Heart right ventricle (tissue), 16 donors: ENCODE data around the gene C1orf35. TPM values are rescaled to one million over a fixed set of nuclear protein-coding genes. Genes with fewer than 3 reads are reported as not detected.

Source experiments
- ATAC-seq, 8 donors: fragments of 200-7000 bp; cut with Tn5 transposase; one replicate each; pipeline ENCODE4 v1.9.1; 2020; ENCODE audit warnings: mild to moderate bottlenecking in 8 of 8, moderate library complexity in 8 of 8, moderate number of reproducible peaks in 1 of 8
- DNase-seq, 2 donors: peaks; one replicate each; pipeline ENCODE4 v3.0.0-alpha.2; 2020
- H3K27ac ChIP-seq, 10 donors: fragments of 200-600 bp; sonication (generic) in 2 of 10; one replicate each; pipeline versions ENCODE4 v1.5.0 to v1.8.0; 2020 to 2022; ENCODE audit warnings: mild to moderate bottlenecking in 3 of 10
- H3K27me3 ChIP-seq, 7 donors: fragments of 200-600 bp; one replicate each; pipeline ENCODE4 v1.8.0; 2021 to 2022; ENCODE audit warnings: mild to moderate bottlenecking in 2 of 7
- H3K36me3 ChIP-seq, 9 donors: fragments of 200-600 bp; sonication (generic) in 1 of 9; one replicate each; pipeline versions ENCODE4 v1.5.0 to v1.8.0; 2020 to 2022; ENCODE audit warnings: mild to moderate bottlenecking in 2 of 9
- H3K4me1 ChIP-seq, 9 donors: fragments of 200-600 bp; sonication (generic) in 1 of 9; one replicate each; pipeline versions ENCODE4 v1.5.0 to v1.8.0; 2020 to 2022; ENCODE audit warnings: mild to moderate bottlenecking in 4 of 9
- H3K4me3 ChIP-seq, 10 donors: fragments of 200-600 bp; sonication (generic) in 2 of 10; one replicate each; pipeline versions ENCODE4 v1.5.0 to v1.8.0; 2020 to 2022; ENCODE audit warnings: mild to moderate bottlenecking in 7 of 10, moderate library complexity in 2 of 10
- H3K9me3 ChIP-seq, 11 donors: fragments of 200-600 bp in 10 of 11; sonication (generic) in 2 of 11; one replicate each; pipeline versions ENCODE4 v1.5.0 to v1.8.0; 2013 to 2022; ENCODE audit warnings: mild to moderate bottlenecking in 2 of 11, control low read depth in 1 of 11, moderate library complexity in 1 of 11
- CTCF ChIP-seq, 9 donors: fragments of 200-600 bp; sonication (generic) in 2 of 9; IDR thresholded peaks; one replicate each; pipeline versions ENCODE4 v1.5.0 to v1.8.0; 2021 to 2022; ENCODE audit warnings: antibody characterized with exemption in 9 of 9, mild to moderate bottlenecking in 5 of 9, moderate library complexity in 1 of 9
- WGBS, 2 donors: extraction: QIAGEN DNeasy Blood & Tissue Kit; methylation state at CpG; one replicate each; pipeline ENCODE4 v1.1.7; 2013; ENCODE audit warnings: inconsistent platforms in 1 of 2; 5-methylcytosine and 5-hydroxymethylcytosine counted together
- intact Hi-C, 10 donors: fragments of 100-400 bp; cut with DNase I; formaldehyde crosslinking; loops; one replicate each; pipeline versions ENCODE4 v1.11.1 to v1.14.2; 2022
- polyA plus RNA-seq, 2 donors: library from polyadenylated mRNA; stranded (reverse); fragments of 200-250 nt; gene quantifications; one replicate each; pipeline ENCODE4 v1.2.3, GENCODE V29; 2013
- total RNA-seq, 10 donors: library from RNA; stranded (reverse); fragmentation: NEBNext Ultra II Directional in 3 of 10; extraction: Animal tissue kit (Norgen Biotek cat#: 25700) in 3 of 10; gene quantifications; one replicate each; pipeline versions ENCODE4 v1.2.1 to v1.2.4, GENCODE V29; 2021 to 2023
- donor health status: Arrhythmogenic right ventricular cardiomyopathy.
- donor health status: ischemic (EF 13 %, LVEDD 7.1; RV severe dilation, severe dysfunction).
- donor health status: healthy with polysubstance abuse.
- donor health status: DM: no; HTN: yes; CAD: no.
- donor health status: DM: no; HTN: no; CAD: no.
- donor health status: ischemic (EF 25% LVEDD 6.9; RV normal size, moderate dysfunction).
- donor health status: ischemic (EF 25% LVEDD 5.7; RV mildly dilated, moderate dysfunction).
- donor health status: healthy.
- donor health status: DM: yes; HTN: yes; CAD: no.
- donor health status: Ischemic cardiomyopathy.
- donor health status: ischemic (EF 35%, LVEDD 5.7; RV mildly dilated, moderate dysfunction).
- donor health status: nonischemic (EF 11% LVEDD 7.7; RV severe dilation, severe dysfunction).
- donor health status: DM: yes; HTN: yes; CAD: no.
- donor health status: PGD.
- donor health status: ischemic (EF 29% LVEDD 5.4; RV normal size, mild dysfunction).
- donor health status: nonischemic (EF 23%, LVEDD 6.1; RV moderate dilation, normal function).

The C1orf35 gene
- total and polyA plus RNA-seq, 12 donors = 5.6 to 15.7 (median 6.4) TPM

- Histone ChIP-seq H3K4me1 (peaks cover 53 to 96% (median 76%) of the 10 kb centered on the region in 9 donors), H3K4me3 (no peak overlapping the region), H3K27me3 (no peaks in the 10 kb centered on the region), H3K9me3 (no peaks in the 10 kb centered on the region), H3K36me3 (peaks cover 0 to 65% (median 5%) of the 10 kb centered on the region in 9 donors), H3K27ac (no peak overlapping the region)
- WGBS, 2 donors = 89 to 90% methylated on average over 18 of the region's 18 CpGs
- intact Hi-C loops = no loop called here
- DNase-seq = peak in 1 of 2 donors; percentile 14
- no peak for ATAC-seq
- no peak for TF ChIP-seq CTCF (IDR thresholded peaks at IDR 0.05)
These were observed 43.5 kb upstream of the C1orf35 start for GRCh38 chr1:228146417-228147150.

- no peaks in the 10 kb centered on the region for H3K9me3 ChIP-seq
- H3K4me3 ChIP-seq = no peak overlapping the region
- H3K27me3 ChIP-seq = no peaks in the 10 kb centered on the region
- peaks cover 48 to 96% (median 75%) of the 10 kb centered on the region in 9 donors for H3K4me1 ChIP-seq
- H3K36me3 ChIP-seq = peaks cover 0 to 65% (median 5%) of the 10 kb centered on the region in 9 donors
- no peak for TF ChIP-seq CTCF (IDR thresholded peaks at IDR 0.05)
- intact Hi-C loops = no loop called here
- no peak for ATAC-seq
- no peak overlapping the region for H3K27ac ChIP-seq
- WGBS, 2 donors = 87 to 88% methylated on average over 31 of the region's 31 CpGs
- no peak for DNase-seq
These were observed 42.6 kb upstream of the C1orf35 start for GRCh38 chr1:228145463-228146416.

GRCh38 chr1:228144993-228145343 lies 41.8 kb upstream of the C1orf35 start:
- H3K4me3 ChIP-seq = no peak overlapping the region
- no peaks in the 10 kb centered on the region for H3K9me3 ChIP-seq
- H3K36me3 ChIP-seq = peaks cover 0 to 61% (median 5%) of the 10 kb centered on the region in 9 donors
- no peak for TF ChIP-seq CTCF (IDR thresholded peaks at IDR 0.05)
- no peak overlapping the region for H3K27ac ChIP-seq
- no peak for DNase-seq
- no peaks in the 10 kb centered on the region for H3K27me3 ChIP-seq
- intact Hi-C loops = loop anchor here in 1 of 10 donors (5.0 kb wide), 1 partner anchor 262 kb away; the partner anchor contains the start of gene TRIM11
- no peak for ATAC-seq
- 84 to 93% methylated on average over 8 of the region's 8 CpGs for WGBS, 2 donors
- H3K4me1 ChIP-seq = peaks cover 41 to 89% (median 67%) of the 10 kb centered on the region in 9 donors
